Measurements from ENCODE around the gene PPP1R2. TPM values are rescaled to one million over a fixed set of nuclear protein-coding genes. Genes with fewer than 3 reads are reported as not detected.

PPP1R2 gene
- total RNA-seq, 1 experiment from 2014 or later: 30.8 TPM

Other genes with a start within 250 kb of the PPP1R2 start
- gene ACAP2, start 100.3 kb downstream of the PPP1R2 start, total RNA-seq (2014; rRNA removed): 34.9 and 42.3 TPM in 2 replicates
- 2.8 and 3.8 TPM in 2 replicates for gene APOD, start 40.6 kb upstream of the PPP1R2 start, total RNA-seq (2014; rRNA removed)
- gene MUC20, start 177.7 kb upstream of the PPP1R2 start, total RNA-seq (2014; rRNA removed): not detected in 2 replicates